Left cardiac atrium (tissue), 4 donors: ENCODE measurements around the gene MGAT1. TPM values are rescaled to one million over a fixed set of nuclear protein-coding genes. Genes with fewer than 3 reads are reported as not detected.
"Not testable (repeated sequence)": the region's sequence is repeated elsewhere in the genome, so short reads cannot be mapped to it uniquely, and the experiment has no call there.

Experiments used
- ATAC-seq, 2 donors: fragments of 200-7000 bp; cut with Tn5 transposase; one replicate each; pipeline ENCODE4 v1.9.1; 2020; ENCODE audit warnings: mild to moderate bottlenecking in 2 of 2, moderate library complexity in 2 of 2
- DNase-seq: peaks from one replicate; pipeline ENCODE4 v3.0.0-alpha.2; 2020
- intact Hi-C, 2 donors: fragments of 100-400 bp; cut with DNase I; formaldehyde crosslinking; loops; one replicate each; pipeline versions ENCODE4 v1.14.1 to v1.15.1; 2022 to 2023
- long read RNA-seq: library from polyadenylated mRNA; unstranded; transcript quantifications from one replicate; pipeline ENCODE4 v2.0.0, GENCODE V29; 2021
- total RNA-seq, 2 donors: library from RNA; stranded (reverse); fragmentation: NEBNext Ultra II Directional; extraction: Animal tissue kit (Norgen Biotek cat#: 25700); gene quantifications; one replicate each; pipeline ENCODE4 v1.2.1, GENCODE V29; 2021
- donor health status: DM: no; HTN: yes; CAD: no.
- donor health status: DM: no; HTN: yes; CAD: no; lungs with severe emphysema.
- donor health status: DM: yes; HTN: yes; CAD: no.
- donor health status: Dilated cardiomyopathy.

The MGAT1 gene
- 100 to 1,000 TPM in 1 of 2 donors, 10 to 100 TPM in 1; 95.8 to 133 TPM for total RNA-seq
- long read RNA-seq, transcript MGAT1-203 (3 exons, 3,077 nt): minor isoform, 20 of 275 reads
- long read RNA-seq, transcript MGAT1-204 (2 exons, 1,919 nt): minor isoform, 6 of 275 reads
- long read RNA-seq, transcript MGAT1-201 (2 exons, 2,761 nt): major isoform, 195 of 275 reads
- long read RNA-seq, partial matches to known transcripts: 0 of 275 reads
- long read RNA-seq, other reads (novel, unspliced or antisense): 51 of 275 reads

- intact Hi-C loops: no loop called here
- peak; percentile 94 to 95 for ATAC-seq
- DNase-seq: peak; percentile 92
Observed at GRCh38 chr5:180802325-180803180, at the start of gene MGAT1. TSS of gene MGAT1 (minus strand) at chr5:180802806. CDS start at chr5:180792971, 9,835 bp downstream.

GRCh38 chr5:180850434-180851078, 48.0 kb upstream of the MGAT1 start:
- intact Hi-C loops: no loop called here
- DNase-seq (no peak), ATAC-seq (no peak)

GRCh38 chr5:180849827-180850226, 47.2 kb upstream of the MGAT1 start:
- intact Hi-C loops: no loop called here
- ATAC-seq: no peak

GRCh38 chr5:180848878-180849277, 46.3 kb upstream of the MGAT1 start:
- intact Hi-C loops: no loop called here
- DNase-seq: no peak
- ATAC-seq: no peak

More at GRCh38 chr5:180849827-180850226, 47.2 kb upstream of the MGAT1 start:
- DNase-seq: no peak

GRCh38 chr5:180848265-180848664, 45.7 kb upstream of the MGAT1 start:
- intact Hi-C loops: no loop called here
- no peak for DNase-seq

GRCh38 chr5:180847026-180847425, 44.4 kb upstream of the MGAT1 start:
- no peak for ATAC-seq
- intact Hi-C loops: no loop called here
- no peak for DNase-seq

More at GRCh38 chr5:180848265-180848664, 45.7 kb upstream of the MGAT1 start:
- ATAC-seq: no peak

- intact Hi-C loops: no loop called here
- no peak for DNase-seq
Observed at GRCh38 chr5:180844858-180845257, 42.3 kb upstream of the MGAT1 start.

GRCh38 chr5:180844432-180844831, 41.8 kb upstream of the MGAT1 start:
- DNase-seq (no peak), ATAC-seq (no peak)
- intact Hi-C loops: no loop called here

More at GRCh38 chr5:180844858-180845257, 42.3 kb upstream of the MGAT1 start:
- ATAC-seq: no peak

GRCh38 chr5:180839935-180840334, 37.3 kb upstream of the MGAT1 start:
- no peak for DNase-seq
- intact Hi-C loops: no loop called here
- ATAC-seq: no peak

GRCh38 chr5:180839227-180839626, 36.6 kb upstream of the MGAT1 start:
- ATAC-seq (no peak), DNase-seq (no peak)
- intact Hi-C loops: no loop called here

- intact Hi-C loops: no loop called here
- no peak for DNase-seq
- ATAC-seq: no peak
Observed at GRCh38 chr5:180837478-180837877, 34.9 kb upstream of the MGAT1 start.

- no peak for DNase-seq
- ATAC-seq: no peak
- intact Hi-C loops: no loop called here
Observed at GRCh38 chr5:180832638-180833068, 30.0 kb upstream of the MGAT1 start.

GRCh38 chr5:180831139-180832093, 28.8 kb upstream of the MGAT1 start:
- DNase-seq: peak; percentile 89
- intact Hi-C loops: no loop called here
- peak; percentile 97 to 98 for ATAC-seq

GRCh38 chr5:180830253-180831138, 27.9 kb upstream of the MGAT1 start:
- DNase-seq: peak; percentile 73
- intact Hi-C loops: no loop called here
- peak; percentile 77 for ATAC-seq

GRCh38 chr5:180829726-180830125, 27.1 kb upstream of the MGAT1 start:
- DNase-seq (no peak), ATAC-seq (no peak)
- intact Hi-C loops: no loop called here

GRCh38 chr5:180828756-180829531, 26.3 kb upstream of the MGAT1 start:
- intact Hi-C loops, ATAC-seq, DNase-seq: not testable (repeated sequence)

- ATAC-seq, intact Hi-C loops, DNase-seq: not testable (repeated sequence)
Observed at GRCh38 chr5:180827374-180827773, 24.8 kb upstream of the MGAT1 start.
